ENCODE measurements around the gene MAGEB3.

DNA sequence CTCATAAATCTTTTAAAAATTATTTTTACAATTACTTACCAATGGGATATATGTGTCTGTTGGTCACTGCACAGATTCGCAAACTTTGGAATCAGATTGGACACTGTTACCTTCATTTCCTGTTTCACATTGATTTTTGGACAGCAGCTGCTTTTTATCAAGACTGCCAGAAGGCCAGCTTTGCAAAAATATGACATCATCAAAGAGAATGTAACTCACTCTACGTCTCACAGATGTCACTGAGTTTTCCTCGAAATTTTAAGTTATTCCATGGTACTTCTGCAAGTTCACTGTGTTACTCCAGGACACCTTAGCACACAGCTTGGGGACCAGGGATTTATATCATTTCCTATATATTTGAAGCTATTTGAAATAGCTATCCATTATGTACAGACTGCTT, 46.9 kb upstream of the MAGEB3 start:
- TF ChIP-seq PBX3 (IDR thresholded peaks at IDR 0.05) (no peak), POLR2AphosphoS5 (IDR thresholded peaks at IDR 0.05; ENCODE audit: low read depth, low read length) (no peak), SIN3A (IDR thresholded peaks at IDR 0.05; ENCODE audit: borderline replicate concordance, low read depth, low read length) (no peak), CTCF (IDR thresholded peaks at IDR 0.05) (no peak), GABPA (IDR thresholded peaks at IDR 0.05; ENCODE audit: low read depth) (no peak), REST (IDR thresholded peaks at IDR 0.05; ENCODE audit: low read depth, low read length) (no peak), ELF1 (IDR thresholded peaks at IDR 0.05) (no peak)
